ENCODE data around the gene CCDC169.

Gene CCDC169

GRCh38 chr13:36183901-36184300 is 113.7 kb downstream of the CCDC169 start:
- no peaks in the 10 kb centered on the region for H3K4me1 ChIP-seq (ENCODE audit: insufficient read depth, low read length)
- no peaks in the 10 kb centered on the region for H3K9me3 ChIP-seq (ENCODE audit: control insufficient read depth, insufficient read depth, low read length)
- no peak overlapping the region for H3K9ac ChIP-seq (ENCODE audit: low read depth, low read length)
- no peaks in the 10 kb centered on the region for H3K36me3 ChIP-seq (ENCODE audit: insufficient read depth, low read length)

Data from ES-I3 (cell line).